HG02970 (cell line): ENCODE measurements around the gene AXIN1.
"Not testable (repeated sequence)": the region's sequence is repeated elsewhere in the genome, so short reads cannot be mapped to it uniquely, and the experiment has no call there.

Experiments used
- ATAC-seq: cut with Tn5 transposase; IDR thresholded peaks from one replicate; pipeline ENCODE4 v1.9.1; 2021; ENCODE audit warnings: mild to moderate bottlenecking, moderate library complexity, moderate number of reproducible peaks; ENCODE audit not compliant: unreplicated experiment, low FRiP score

AXIN1 gene

GRCh38 chr16:336269-336668 is 16.3 kb downstream of the AXIN1 start:
- ATAC-seq, result no peak

- not testable (repeated sequence) for ATAC-seq
Observed at GRCh38 chr16:334861-335632, 17.5 kb downstream of the AXIN1 start.

- ATAC-seq, result not testable (repeated sequence)
Observed at GRCh38 chr16:334164-334832, 18.2 kb downstream of the AXIN1 start.

- ATAC-seq, result no peak
Observed at GRCh38 chr16:333406-334094, 19.0 kb downstream of the AXIN1 start.

GRCh38 chr16:331181-331814 is 21.2 kb downstream of the AXIN1 start:
- not testable (repeated sequence) for ATAC-seq

- no peak for ATAC-seq
Observed at GRCh38 chr16:330741-331140, 21.8 kb downstream of the AXIN1 start.

- ATAC-seq, result no peak
Observed at GRCh38 chr16:325375-326145, 27.0 kb downstream of the AXIN1 start.

- ATAC-seq, result no peak
Observed at GRCh38 chr16:324451-325334, 27.8 kb downstream of the AXIN1 start.

- no peak for ATAC-seq
Observed at GRCh38 chr16:324201-324450, 28.4 kb downstream of the AXIN1 start.

GRCh38 chr16:322476-323143 is 29.9 kb downstream of the AXIN1 start:
- no peak for ATAC-seq

GRCh38 chr16:321532-321931 is 31.0 kb downstream of the AXIN1 start:
- ATAC-seq, result no peak

- ATAC-seq, result no peak
Observed at GRCh38 chr16:320206-320605, 32.3 kb downstream of the AXIN1 start.

- no peak for ATAC-seq
Observed at GRCh38 chr16:318628-319027, 33.9 kb downstream of the AXIN1 start.

- ATAC-seq, result no peak
Observed at GRCh38 chr16:317583-317982, 34.9 kb downstream of the AXIN1 start.

- ATAC-seq, result no peak
Observed at GRCh38 chr16:316741-317464, 35.6 kb downstream of the AXIN1 start.

GRCh38 chr16:314795-315299 is 37.7 kb downstream of the AXIN1 start:
- ATAC-seq, result no peak

GRCh38 chr16:314351-314750 is 38.2 kb downstream of the AXIN1 start:
- ATAC-seq, result no peak

GRCh38 chr16:311725-312124 is 40.8 kb downstream of the AXIN1 start:
- no peak for ATAC-seq
